ENCODE measurements around the gene TAAR2.

GRCh38 chr6:132567566-132567965, 56.5 kb downstream of the TAAR2 start:
- no peak for TF ChIP-seq CTCF (IDR thresholded peaks at IDR 0.05; ENCODE audit: low read depth, low read length)
- TF ChIP-seq POLR2A (IDR thresholded peaks at IDR 0.05; ENCODE audit: extremely low read depth, insufficient read length): no peak
